HuH-7.5 (cell line): ENCODE results near the gene NEDD8.

Experiments used
- DNase-seq: peaks from one replicate; pipeline ENCODE4 v3.0.0; 2011; ENCODE audit warnings: low spot score

Gene NEDD8

GRCh38 chr14:24232121-24232644 lies at the start of gene NEDD8:
TSS of gene NEDD8 (minus strand) at chr14:24232367. CDS start at chr14:24232267, 100 bp downstream.
- DNase-seq: peak; percentile 72

- DNase-seq: no peak
These were observed 49.5 kb upstream of the NEDD8 start for GRCh38 chr14:24281636-24282035.

GRCh38 chr14:24280797-24281460 lies 48.8 kb upstream of the NEDD8 start:
- no peak for DNase-seq

- no peak for DNase-seq
These were observed 47.4 kb upstream of the NEDD8 start for GRCh38 chr14:24279301-24280186.

- DNase-seq: no peak
These were observed 46.3 kb upstream of the NEDD8 start for GRCh38 chr14:24278424-24278823.

DNA sequence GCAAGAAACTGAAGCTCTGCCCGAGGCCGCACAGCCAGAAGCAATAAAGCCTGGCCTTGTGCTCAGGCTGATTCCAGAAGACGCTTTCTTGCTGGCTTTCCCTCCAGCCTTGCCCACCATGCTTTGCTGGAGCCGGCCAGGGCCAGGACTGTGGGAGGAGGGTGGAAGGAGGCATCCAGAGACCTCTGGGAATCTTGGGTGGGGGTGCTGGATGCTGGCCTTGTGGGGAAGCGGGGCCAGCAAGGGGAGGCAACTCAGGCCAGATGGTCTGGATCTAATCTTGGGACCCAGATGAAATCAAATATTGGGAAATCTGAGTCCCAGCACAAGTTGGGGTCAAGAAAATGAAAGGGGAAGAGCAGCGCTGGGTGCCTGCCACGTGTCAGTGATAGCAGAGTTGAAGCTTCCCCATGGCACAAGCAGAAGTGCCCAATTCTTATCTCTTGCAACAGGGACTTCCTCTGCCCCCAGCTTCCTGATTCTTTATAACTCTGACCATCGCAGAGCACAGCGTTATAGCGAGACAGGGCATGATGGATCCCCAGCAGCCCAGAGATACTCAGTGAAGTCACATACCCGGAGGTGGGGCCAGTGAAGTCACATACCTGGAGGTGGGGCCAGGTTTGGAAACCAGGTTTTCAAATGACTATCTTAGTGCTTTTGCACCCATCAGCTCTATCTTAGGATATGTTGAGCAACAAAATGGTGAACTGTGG lies 45.6 kb upstream of the NEDD8 start:
- DNase-seq: no peak

GRCh38 chr14:24277071-24277470 lies 44.9 kb upstream of the NEDD8 start:
- no peak for DNase-seq

DNA sequence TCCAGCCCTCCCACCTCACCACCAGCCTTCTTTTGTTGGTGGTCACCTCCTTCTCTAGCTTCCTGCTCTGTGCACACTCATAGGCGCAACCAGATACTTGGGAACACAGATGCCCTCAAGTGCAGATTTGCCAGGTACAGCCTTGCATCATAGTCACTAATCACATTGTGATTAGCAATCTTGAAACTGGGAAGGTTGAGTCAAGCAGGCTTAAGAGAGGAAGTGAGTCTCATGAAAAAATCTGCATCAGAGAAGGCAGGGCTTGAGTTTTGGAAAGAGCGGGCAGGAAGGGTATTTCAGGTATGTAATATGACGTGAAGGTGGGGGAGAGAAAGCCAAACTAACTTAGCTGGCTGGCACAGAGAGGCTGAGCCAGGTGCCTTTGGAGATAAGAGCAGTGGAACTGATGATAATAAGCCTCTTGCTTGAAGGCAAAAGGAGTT lies 42.0 kb upstream of the NEDD8 start:
- no peak for DNase-seq

- no peak for DNase-seq
These were observed 41.3 kb upstream of the NEDD8 start for GRCh38 chr14:24273422-24273998.

DNA sequence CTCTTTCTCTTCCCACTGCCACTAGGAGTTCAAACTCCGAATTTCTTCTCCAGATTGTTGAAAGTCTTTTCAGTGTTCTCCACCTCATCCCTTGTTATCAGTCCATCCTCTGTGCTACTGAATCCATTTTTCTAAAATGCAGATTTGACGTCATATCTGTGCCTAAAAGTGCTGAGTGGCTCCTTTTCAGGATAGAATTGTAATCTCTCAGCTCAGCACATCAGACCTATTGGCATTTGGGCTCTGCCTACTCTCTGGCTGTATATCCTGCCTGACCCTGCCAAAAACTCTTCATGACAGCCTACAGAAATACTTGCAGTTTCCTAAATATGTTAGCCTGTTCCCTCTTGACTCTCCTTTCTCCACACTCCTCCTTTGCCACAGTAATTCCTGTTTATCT lies 40.3 kb upstream of the NEDD8 start:
- no peak for DNase-seq

DNA sequence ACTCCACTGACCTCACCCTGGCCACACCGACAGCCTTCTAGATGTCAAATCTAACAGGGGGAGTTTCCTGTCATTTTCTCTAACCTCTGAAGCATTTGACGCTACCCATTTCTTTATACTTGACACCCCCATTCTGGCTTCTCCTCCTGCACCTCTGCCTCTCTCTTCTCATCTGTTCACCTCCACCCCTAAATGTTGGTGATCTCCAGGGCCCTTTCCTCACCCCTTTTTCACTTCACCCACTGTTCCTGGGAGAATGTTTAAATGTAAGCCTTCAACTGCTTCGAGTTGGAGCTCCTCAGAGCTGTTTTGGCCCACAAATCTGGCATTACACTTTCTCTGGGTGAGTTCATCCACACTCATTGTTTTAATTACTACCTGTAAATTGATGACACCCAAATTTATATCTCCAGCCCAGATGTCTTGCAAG lies 39.7 kb upstream of the NEDD8 start:
- no peak for DNase-seq

DNA sequence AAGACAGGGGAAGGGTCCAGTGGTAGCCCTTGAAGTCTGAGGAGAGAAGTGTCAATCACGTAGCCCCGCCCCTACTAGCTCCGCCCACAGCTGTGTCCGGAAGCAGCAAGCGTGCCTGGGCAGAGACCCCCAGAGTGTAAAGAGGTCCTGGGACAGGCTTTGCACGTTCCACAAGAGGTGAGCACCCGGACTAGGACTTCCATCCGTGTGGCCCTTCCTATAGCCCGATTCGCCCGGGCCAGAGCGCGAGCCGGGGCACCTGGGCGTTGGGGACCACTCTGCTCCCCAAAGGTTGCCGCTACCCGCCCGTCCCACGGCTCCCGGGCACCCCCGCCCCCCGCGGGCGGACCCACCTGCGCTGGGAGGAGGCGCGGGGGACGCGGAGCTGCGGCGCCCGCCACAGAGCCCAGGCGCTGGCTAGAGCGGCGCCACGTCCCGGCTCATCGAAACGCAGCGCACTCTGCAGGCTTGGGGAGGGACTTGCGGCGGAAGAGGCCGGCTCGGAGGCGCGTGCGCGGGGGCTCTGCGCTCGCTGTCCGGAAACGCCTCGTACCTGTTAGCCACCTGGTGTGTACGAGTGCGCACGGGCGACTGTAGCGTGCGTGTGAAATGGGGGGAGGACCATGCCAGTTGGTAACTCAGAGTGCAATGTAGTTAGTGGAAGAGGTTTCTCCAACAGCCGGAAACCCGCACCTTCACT lies 39.1 kb upstream of the NEDD8 start, which contains the start of gene RABGGTA:
TSS of gene RABGGTA (minus strand) at position 464 of the 700 bp plus-strand sequence. CDS start 482 bp downstream, outside the sequence.
- peak; percentile 96 for DNase-seq

DNA sequence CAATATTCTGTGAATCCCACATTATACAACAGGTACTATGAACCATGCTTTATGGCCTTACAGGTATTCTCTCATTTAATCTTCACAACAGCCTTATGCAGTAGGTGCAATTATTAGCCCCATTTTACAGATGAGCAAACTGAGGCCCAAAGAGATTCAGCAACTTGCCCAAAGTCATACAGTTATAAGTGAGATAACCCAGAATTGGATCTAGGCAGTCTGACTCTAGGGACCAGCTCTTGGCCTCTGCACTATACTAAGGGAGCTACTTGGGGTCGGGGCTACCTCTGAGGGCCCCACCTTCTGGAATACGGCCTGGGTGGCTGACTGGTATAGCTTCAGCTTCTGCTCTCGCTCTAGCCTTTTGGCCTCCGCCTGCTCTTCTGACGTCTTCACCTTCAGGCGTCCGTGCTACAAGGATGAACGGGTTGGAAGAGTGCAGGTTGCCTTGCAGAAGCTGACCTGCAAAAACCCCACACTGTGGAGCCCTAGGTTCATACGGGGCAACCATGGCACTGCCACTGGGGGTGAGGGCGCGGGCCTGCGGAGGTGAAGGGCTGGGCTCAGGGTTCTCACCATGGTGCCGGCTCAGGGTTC lies 38.5 kb upstream of the NEDD8 start:
- DNase-seq: no peak

DNA sequence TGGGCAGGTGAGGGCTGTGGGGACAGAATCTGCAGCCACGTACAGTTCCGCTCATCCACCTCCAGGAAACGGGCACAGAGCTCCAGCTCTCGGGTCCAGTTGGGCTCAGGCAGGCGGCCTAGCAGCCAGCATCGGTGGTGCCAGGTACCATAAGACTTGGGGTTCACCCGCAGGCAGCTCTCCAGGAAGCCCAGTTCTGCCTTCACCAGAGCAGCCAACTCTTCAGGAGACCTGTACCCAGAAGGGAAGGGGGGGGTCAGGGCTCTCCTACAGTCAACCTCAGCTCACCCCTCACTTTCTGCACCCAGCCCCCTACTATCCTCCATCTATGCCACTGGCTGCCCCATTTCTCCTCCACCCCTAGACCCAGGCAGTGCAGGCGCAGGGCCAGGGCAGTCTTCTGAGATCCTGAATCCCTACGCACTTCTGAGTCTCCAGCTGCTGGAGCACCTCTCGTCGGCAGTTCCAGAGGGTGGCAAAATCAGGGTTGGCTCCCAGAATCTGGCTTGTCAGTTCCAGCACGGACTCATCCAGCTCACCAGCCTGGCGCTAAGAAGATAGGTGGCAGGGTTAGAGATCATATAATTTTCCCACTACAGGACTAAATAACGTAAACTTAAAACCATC lies 37.9 kb upstream of the NEDD8 start:
- DNase-seq: no peak

DNA sequence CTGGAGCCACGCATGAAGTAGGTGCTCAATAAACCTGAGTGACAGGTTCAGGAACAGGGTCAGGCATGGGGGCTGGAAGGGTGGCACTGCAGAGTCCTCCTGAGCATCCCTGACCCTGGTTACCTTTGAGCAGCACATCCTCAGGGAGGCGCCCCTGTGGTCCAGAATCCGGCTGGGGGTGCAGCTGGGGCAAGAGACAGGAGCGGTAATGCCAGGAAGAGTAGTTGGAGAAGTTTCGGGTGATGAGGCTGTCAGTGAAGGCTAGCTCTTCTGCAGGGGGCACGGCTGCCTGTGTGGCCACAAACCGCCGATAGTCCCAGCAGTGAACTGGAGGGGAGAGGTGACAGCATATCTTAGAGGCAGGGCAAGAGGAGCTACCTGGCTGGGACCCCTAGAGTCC lies 37.2 kb upstream of the NEDD8 start:
- no peak for DNase-seq

DNA sequence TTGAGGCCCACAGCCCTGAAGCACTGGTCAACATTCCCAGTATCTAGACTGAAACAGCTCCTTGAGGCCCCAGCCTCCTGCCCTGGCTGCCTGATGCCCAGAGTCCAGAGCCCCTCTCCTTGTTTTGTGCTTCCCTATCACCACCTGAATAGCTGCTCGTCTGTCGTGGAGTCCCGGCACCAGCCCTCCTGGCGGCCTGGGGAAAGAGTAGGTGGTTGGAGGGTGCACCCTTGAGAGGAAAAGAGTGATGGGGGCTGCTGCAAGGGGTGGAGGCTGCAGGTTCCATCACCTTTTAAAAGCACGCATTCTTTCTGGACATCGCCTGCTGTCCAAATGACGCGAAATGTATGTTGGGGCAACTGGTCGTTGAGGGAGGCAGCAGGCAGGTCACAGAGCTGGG lies 36.1 kb upstream of the NEDD8 start:
- DNase-seq: no peak

DNA sequence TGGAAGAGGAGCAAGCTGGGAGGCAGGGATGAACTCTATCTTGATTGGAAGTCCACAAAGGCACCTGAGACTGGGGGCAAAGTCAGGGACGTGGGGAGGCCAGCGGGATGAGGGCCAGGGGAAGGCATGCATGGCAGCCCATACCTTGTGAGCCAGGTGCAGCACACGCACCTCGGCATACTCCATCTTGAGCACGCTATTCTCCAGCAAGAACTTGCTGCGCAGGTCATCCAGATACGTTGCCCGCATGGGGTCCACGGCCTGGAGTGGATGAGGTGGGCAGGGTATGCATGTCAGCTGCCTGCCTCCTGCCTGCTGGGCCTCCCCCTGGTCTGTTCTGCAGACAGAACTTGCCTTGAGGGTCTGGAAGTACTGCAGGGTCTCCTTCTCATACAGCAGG lies 35.3 kb upstream of the NEDD8 start:
- DNase-seq: no peak

GRCh38 chr14:24266344-24267244 lies 34.4 kb upstream of the NEDD8 start:
- DNase-seq: no peak

DNA sequence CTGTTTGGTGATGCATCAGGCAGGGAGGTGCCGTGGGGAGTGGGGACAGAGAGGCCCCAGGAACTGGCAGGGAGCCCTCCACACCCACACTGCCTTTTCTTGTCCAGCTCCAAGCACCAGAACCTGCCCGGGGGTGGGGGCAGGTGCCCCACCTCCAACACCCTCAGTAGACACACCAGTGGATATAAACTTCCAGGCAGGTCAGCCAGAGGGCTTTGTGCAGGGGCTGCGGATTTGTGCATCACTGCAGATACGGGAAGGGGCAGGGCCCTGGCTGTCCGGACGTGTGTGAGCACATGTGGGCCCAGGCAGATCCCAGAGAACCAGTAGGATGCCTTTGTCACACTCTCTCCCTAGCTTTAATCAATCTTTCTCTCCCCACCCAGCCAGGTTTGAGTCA lies 32.1 kb upstream of the NEDD8 start:
- DNase-seq: no peak
